Dermis microvascular lymphatic vessel endothelial cell (primary cell): ENCODE results near the gene TOX2. TPM values are rescaled to one million over a fixed set of nuclear protein-coding genes. Genes with fewer than 3 reads are reported as not detected.

ENCODE experiments used
- DNase-seq, 2 donors: peaks; one replicate each; pipeline versions ENCODE4 v3.0.0 to v3.0.0-alpha.2; 2010; ENCODE audit warnings: low read depth in 2 of 2
- total RNA-seq: library from RNA; depleted of rRNA; stranded (reverse); fragments of >200 nt; gene quantifications from 2 replicates; pipeline ENCODE4 v1.2.1, GENCODE V29; 2014

Gene TOX2
- total RNA-seq, 1 donor from 2014 or later: 0.77 TPM

- DNase-seq: peak in 1 of 2 donors; percentile 17
Observed at GRCh38 chr20:44074252-44075151, 159.8 kb downstream of the TOX2 start.

- DNase-seq: no peak
Observed at GRCh38 chr20:44075191-44075949, 160.7 kb downstream of the TOX2 start.

- DNase-seq: no peak
Observed at GRCh38 chr20:44075950-44076232, 161.2 kb downstream of the TOX2 start.

- peak in 1 of 2 donors; percentile 30 for DNase-seq
Observed at GRCh38 chr20:44079291-44079690, 164.6 kb downstream of the TOX2 start.

GRCh38 chr20:44080064-44080463, 165.4 kb downstream of the TOX2 start:
- no peak for DNase-seq

GRCh38 chr20:44080646-44081267, 166.1 kb downstream of the TOX2 start:
- peak; percentile 62 to 76 for DNase-seq

GRCh38 chr20:44081476-44081875, 166.8 kb downstream of the TOX2 start:
- no peak for DNase-seq

GRCh38 chr20:44081888-44082287, 167.2 kb downstream of the TOX2 start:
- peak in 1 of 2 donors; percentile 45 for DNase-seq

GRCh38 chr20:44083220-44083933, 168.7 kb downstream of the TOX2 start:
- peak in 1 of 2 donors; percentile 25 for DNase-seq

GRCh38 chr20:44084439-44084838, 169.8 kb downstream of the TOX2 start:
- no peak for DNase-seq

- DNase-seq: no peak
Observed at GRCh38 chr20:44084891-44085290, 170.2 kb downstream of the TOX2 start.

- no peak for DNase-seq
Observed at GRCh38 chr20:44085616-44086434, 171.2 kb downstream of the TOX2 start.

- DNase-seq: no peak
Observed at GRCh38 chr20:44087051-44087856, 172.6 kb downstream of the TOX2 start.

GRCh38 chr20:44087857-44088120, 173.1 kb downstream of the TOX2 start:
- no peak for DNase-seq

GRCh38 chr20:44089987-44090674, 175.5 kb downstream of the TOX2 start:
- peak in 1 of 2 donors; percentile 16 for DNase-seq

GRCh38 chr20:44091026-44091425, 176.4 kb downstream of the TOX2 start:
- DNase-seq: no peak

- DNase-seq: peak in 1 of 2 donors; percentile 61
Observed at GRCh38 chr20:44092551-44093248, 178.0 kb downstream of the TOX2 start.

- no peak for DNase-seq
Observed at GRCh38 chr20:44093249-44093582, 178.6 kb downstream of the TOX2 start.

- DNase-seq: no peak
Observed at GRCh38 chr20:44095831-44096230, 181.2 kb downstream of the TOX2 start.
